GM19324 (cell line): ENCODE measurements around the gene NMNAT3.
A peak's percentile ranks its signal among the peaks of the same experiment; 100 is the strongest.
"Not testable (repeated sequence)": the region's sequence is repeated elsewhere in the genome, so short reads cannot be mapped to it uniquely, and the experiment has no call there.

Source experiments
- ATAC-seq: cut with Tn5 transposase; IDR thresholded peaks from one replicate; pipeline ENCODE4 v1.9.1; 2021; ENCODE audit warnings: mild to moderate bottlenecking, moderate library complexity; ENCODE audit not compliant: unreplicated experiment, low FRiP score

The NMNAT3 gene

DNA sequence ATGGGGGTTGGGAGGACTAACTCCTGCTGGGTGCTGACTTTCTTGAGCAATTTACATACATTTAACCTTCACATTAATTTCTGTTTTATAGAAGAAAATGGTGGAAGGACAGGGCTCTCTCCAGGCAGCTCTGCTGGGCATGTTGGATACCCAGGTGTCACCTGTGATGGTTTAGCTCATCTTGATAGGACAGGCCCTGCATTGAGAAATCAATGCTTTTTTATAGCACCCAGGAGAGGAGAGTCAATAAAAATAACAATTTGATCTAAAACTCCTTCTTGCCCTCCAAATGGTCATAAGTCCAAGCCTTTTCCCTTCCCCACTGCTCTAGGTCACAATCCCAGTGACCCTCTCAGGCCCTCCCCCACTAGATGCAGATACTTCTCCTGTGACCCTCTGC, 90.0 kb downstream of the NMNAT3 start:
- ATAC-seq, result no peak

DNA sequence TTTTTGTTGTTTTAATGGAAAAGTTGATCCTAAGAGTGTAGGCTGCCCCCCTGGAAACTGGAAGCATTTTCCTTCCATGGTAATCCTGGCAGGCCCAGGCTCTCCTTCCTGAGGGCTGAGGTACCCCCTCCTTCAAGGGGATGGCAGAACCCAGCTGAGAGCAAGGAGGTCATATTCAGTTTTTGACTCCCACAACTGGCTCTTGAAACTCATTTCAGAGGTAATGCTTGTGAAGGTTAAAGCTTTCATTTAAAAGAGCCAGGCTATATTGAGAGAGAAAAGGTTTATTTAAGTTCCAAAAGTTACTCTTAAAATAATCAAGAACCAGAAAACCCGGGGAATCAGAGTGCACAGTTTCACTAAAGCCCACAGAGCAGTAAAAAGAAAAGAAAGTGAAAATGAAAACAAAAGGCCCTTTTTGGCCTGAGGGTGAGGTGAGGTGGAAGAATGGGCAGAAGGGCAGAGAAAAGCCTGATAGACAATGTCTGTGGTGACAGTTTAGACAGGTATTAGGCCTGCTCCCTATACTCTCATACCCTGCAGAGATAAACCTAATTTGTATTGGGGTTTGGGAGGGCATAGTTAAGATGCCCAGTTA, 91.3 kb downstream of the NMNAT3 start:
- peak; percentile 95 for ATAC-seq

GRCh38 chr3:139585820-139586219, 92.0 kb downstream of the NMNAT3 start:
- ATAC-seq, result no peak

- ATAC-seq, result not testable (repeated sequence)
Measured at GRCh38 chr3:139583651-139584050, 94.1 kb downstream of the NMNAT3 start.

- no peak for ATAC-seq
Measured at GRCh38 chr3:139578783-139579182, 99.0 kb downstream of the NMNAT3 start.

GRCh38 chr3:139577909-139578308, 99.9 kb downstream of the NMNAT3 start:
- ATAC-seq, result no peak

DNA sequence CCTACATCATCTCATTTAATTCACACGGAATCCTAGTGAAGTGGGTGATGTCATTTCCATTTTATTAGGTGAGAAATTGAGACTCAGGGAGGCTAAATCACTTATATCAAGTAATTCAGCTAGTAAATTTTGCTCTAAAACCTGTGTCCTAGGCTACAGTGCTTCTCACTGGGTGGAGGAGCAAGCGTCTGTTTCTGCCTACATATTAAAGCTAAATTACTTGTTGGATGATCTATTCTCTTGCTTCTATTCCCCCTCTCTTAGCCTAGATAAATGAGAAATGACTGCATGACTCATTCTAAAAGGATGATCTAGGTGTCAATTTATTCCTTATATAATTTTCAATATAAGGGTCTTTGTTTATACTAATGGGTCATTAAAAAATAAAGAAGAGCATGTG, 100.4 kb downstream of the NMNAT3 start:
- ATAC-seq, result no peak

DNA sequence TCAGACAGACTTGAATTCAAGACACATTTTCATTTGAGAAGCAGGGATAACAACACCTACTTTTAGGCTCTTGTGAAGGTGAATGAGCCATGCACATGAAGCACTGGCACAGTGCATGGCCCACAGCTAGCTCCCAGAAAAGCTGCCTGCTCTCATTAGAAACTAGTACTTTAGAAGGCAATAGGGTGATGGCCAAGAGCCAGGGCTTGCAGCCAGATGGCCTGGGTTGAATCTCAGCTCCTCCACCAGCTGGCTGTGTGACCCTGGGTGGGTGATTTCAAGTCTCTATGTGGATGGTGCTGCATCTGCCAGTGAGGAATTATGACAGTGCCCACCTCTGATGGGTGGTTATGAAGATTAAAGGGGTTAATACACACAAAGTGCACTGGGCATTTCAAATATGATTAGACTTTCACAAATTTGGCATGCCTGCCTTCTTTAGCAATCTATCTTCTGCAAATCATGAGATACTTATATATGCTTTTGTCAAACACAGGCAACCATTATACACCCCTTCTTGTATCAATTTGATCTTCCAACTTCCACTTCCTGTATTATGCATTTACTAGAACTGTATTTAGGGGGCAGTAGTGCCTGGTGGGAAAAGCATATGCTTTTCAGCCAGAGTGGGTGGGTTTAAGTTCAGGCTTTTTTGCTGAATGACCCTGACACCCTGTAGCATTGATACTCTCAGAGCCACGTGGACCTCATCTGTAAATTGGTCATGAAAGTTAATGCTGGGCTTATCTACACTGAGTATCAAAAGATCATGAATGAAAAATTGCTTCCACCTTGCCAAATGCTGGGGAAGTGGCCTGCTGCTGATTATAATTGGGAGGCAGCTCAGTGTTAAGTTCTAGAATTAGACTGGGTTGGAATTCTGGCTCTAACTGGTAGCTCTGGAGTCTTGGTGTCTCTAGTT, 103.5 kb downstream of the NMNAT3 start:
- no peak for ATAC-seq

DNA sequence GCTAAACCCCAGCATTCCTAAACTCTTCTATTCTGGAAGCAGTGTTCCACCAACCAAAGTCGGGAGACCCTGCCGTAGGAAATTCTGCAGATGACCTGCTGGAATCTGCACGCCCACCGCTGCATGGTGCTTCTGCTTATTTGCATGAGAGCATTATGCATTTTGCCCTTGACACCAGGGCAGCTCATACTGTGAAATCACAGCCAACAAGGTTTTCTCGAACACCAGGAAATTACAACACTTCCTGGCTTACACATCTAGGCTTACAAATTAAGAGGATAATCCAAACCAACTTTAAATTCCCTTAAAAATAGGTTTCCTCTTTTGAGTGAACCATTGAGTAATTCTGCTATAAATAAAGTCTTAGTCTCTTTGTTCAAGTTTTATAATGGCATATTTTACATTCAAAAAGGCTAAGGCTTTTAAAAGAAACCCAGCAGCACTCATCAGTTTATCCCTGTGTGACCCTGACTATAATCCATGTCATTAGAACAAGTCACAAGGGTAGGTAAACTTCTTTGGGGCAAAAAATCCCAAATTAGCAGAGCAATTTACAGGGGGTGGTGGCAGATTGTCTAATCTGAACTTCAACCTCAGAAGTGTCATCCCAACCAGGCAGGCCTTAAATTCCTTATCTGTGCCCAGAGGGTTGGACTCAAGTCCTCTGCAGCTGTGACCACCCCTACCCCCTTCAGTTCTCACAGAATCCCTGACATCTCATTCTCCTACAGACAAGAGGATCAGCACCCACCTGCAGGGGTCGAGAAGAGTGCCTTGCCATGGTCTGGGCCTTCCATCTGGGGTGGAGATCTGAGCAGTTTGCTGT, 104.7 kb downstream of the NMNAT3 start:
- ATAC-seq, result no peak

DNA sequence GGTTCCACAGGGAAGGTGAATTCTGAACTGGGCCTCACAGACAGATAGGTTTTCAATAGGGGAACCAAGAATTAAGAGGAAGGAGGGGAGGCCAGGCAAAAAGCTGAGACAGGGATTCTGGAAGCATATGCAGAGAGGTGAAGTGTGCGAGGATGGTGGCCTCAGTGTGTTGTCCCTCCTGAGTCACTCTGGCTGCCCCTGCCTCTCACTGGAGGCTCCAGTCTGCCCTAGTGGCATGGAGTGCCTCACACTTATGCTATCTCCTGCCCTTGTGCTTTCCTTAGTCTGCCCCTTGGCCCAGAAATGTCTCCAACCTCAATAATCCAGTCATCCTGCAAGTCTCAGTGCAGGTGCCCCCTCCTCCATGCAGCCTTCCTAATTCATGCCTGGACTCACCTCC, 106.1 kb downstream of the NMNAT3 start:
- ATAC-seq, result no peak

DNA sequence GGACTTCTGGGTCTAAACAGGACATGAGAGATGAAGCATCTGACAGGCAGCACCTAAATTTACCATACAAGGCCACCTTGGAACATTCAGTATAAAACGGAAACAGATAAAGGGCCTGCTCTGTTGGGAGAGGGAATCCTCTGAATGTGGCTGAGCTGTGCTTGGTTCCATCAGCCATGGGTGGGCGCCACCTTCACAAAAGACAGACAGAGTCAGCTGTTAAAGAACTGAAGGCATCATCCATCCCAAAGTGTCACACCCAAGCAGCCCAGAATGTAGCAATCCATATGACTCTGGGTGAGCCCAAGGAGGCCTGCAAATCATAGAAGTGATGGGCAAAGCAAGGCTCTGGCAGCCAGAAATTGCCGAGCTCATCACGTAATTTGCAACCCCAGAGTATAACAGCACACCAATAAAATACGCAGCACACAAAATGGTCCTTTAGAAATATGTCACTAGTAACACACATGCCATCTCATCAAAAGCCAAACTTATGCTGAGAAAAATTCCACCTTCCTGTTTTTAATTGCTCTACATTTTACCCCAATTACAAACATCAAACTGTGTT, 113.4 kb downstream of the NMNAT3 start:
- no peak for ATAC-seq

DNA sequence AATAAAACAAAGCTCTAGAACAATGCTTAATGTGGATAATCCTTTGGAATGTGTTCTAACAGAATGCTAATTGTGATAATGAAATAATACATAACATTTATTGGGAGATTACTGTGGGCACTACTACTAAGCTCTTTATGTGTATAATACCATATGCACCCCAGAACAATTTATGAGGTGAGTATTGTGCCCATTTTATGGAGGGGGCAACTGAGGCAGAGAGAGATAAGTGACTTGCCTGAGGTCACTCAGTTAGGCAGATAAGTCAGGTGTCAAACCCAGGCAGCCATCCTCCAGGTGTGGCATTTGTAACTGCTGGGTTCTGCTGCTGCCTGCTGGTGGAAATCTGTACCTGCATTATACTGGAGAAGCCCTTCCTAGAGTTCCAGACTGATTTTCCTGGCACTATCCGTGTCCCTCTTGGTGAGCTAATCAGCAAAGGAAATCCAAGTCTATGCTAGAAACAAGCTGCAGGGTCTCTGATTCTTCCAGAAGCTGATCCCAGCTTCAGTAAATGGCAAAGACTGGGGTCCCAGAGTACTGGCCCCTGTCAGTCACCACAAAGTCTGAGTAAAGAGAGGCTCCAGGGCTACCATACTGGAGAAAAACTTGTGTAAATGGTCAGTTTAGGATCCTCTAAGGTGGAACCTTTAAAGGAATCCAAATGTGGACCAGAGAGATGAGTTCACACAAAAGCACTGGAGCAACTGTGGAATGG, 115.7 kb downstream of the NMNAT3 start:
- ATAC-seq, result no peak

GRCh38 chr3:139561255-139561817, 116.4 kb downstream of the NMNAT3 start:
- no peak for ATAC-seq

DNA sequence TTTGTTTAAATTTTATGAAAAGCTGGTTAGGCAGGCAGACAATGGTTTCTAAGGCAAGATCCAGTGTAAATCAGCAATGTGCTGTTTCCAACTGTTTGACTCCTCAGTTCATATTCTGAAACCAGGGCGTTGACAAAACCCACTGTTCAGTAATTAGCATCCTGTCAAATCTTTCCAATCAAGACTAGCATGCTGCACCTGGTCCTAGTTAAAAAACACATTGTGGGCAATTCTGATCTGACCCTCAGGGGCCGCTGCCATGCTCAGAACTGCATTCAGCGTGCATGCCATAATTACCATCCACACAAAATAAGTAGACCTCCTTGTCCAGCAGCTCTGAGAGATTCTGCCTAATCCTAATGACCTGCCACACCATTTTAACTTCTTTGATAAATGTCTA, 117.4 kb downstream of the NMNAT3 start:
- no peak for ATAC-seq

DNA sequence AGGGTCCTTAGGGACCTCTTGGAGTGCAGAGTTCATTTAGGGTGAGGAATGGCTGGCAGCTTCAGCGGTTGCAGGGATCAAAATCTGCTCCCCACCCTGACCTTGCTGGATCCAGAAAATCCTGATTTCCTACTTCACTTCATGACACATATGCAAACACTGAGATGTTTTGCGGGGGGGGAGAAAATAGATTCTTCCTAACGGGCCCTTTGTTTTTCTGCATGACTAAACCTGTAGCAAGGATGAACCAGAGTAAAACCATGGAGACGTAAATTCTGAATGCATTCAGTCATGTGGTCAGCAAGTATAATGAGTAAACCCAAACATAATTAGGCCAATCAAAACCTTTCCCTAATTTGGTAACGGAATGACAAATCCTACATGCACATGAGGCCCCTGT, 118.2 kb downstream of the NMNAT3 start:
- ATAC-seq, result no peak

DNA sequence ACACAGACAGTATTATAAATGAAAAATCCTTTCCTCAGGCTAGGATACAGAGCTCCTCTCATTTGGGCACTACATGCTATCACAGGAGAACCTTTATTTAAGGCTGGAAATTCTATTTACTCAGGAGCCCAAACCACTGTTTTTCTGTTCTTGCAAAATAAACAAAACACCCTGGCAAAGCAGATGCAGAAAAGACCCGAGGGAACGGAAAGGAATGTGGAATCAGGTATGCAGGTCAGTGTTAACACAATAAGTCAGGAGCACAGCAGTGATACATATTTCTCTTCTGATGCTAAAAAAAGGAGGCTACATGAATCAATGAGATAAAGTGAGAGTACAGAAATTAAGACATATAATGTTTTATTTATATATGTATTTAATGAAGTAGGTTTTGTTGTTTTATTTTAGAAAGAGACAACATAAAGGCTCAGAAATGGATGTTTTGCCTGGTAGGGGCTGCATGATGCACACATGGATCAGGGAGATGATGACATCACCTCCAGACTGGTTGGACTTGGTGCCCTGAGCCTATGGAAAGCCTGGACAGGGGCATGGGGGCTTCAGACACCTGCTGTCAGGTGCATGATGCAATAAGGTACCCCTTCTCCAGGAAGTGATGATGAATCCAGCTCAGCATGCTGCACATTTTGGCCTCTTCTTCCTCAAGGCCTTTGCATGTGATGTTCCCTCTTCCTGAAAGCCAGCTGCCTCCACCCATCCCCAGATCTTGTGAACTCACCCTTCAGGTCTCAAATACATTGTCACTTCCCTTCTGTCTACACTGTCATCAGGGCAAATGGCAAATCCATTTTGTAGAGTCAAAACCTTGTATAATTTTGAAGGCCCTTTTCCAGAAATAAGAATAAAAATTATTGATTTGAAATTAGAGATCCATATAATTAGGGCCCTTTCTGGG, 119.2 kb downstream of the NMNAT3 start:
- no peak for ATAC-seq

- ATAC-seq, result no peak
Measured at GRCh38 chr3:139557041-139557440, 120.7 kb downstream of the NMNAT3 start.

- ATAC-seq, result no peak
Measured at GRCh38 chr3:139555249-139555648, 122.5 kb downstream of the NMNAT3 start.

DNA sequence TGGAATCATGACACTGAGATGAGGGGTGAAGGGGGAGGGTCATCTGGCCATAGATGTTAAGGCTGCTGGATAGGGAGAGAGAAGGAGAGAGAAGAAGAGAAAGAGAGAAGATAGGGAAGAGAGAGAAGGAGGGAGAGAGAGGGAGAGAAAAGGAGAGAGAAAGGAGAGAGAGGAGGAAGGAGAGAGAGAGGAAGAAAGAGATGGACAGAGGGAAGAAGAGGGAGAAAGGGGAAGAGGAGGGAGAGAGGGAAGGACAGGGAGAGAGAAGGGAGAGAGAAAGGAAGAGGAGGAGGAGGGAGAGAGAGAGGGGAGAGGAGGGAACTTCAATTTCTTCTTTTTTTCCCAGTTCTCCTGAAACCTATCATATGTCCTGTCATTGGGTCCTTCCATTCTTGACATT, 123.1 kb downstream of the NMNAT3 start:
- no peak for ATAC-seq
